ENCODE data around the gene HTR3D.
"Not testable (repeated sequence)": the region's sequence is repeated elsewhere in the genome, so short reads cannot be mapped to it uniquely, and the experiment has no call there.

Gene HTR3D, protein sequence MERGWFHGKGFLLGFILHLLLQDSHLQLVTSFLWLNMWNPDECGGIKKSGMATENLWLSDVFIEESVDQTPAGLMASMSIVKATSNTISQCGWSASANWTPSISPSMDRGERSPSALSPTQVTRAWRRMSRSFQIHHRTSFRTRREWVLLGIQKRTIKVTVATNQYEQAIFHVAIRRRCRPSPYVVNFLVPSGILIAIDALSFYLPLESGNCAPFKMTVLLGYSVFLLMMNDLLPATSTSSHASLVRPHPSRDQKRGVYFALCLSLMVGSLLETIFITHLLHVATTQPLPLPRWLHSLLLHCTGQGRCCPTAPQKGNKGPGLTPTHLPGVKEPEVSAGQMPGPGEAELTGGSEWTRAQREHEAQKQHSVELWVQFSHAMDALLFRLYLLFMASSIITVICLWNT

GRCh38 chr3:184031187-184031792 lies at the start of gene HTR3D:
TSS of gene HTR3D (plus strand) at chr3:184031742. CDS start at chr3:184031742, 0 bp downstream.
- no peak for DNase-seq (ENCODE audit: low read depth)

- DNase-seq (ENCODE audit: low read depth): no peak
These were observed 49.4 kb upstream of the HTR3D start for GRCh38 chr3:183981990-183982644.

GRCh38 chr3:183984127-183984740 lies 47.3 kb upstream of the HTR3D start:
- DNase-seq (ENCODE audit: low read depth): no peak

DNA sequence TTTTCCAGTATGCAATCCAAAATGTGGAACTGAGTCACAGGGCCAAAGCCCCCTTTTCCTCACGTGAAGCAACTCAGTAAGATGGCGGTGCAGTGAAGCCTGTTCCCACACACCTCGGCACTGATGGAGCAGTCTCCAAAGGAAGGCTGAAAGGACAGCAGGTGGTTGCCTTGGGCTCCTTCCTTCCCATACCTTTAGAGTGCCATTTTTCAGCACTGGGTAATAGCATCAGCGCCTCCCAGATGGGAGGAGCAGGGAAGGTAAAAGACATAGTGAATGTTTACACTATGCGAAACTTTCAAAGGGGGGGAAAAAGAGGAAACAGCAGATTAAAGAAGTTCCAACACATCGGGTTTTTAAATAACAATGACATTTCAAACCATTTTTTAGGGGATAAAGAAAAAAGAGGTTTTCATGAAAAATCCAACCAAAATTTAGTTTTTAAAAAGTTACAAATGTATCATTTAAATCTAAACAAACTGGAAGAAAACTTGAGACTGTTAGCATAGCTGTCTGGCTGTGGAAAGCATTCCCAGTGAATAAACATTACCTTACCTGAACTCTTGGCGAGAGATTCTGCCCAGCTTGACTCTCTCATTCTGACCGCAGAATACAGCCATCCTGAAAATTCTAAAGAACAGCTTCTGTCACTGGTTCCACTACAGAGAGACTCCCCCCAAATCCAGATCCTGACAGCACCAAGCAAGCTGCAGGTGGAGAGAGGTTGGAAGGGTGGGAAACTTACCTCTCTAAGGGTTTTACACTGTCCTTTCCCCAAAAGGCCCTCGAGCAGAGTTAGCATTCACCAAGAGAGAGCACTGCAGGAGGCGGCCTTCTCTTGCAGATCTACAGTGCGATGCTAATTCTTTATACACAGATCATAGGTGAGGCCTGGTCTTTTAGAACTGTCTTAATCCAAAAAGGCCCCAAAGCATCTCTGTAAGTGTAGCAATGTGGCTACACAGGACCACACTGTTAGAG lies 46.5 kb upstream of the HTR3D start:
- DNase-seq (ENCODE audit: low read depth): no peak

- DNase-seq (ENCODE audit: low read depth): no peak
These were observed 44.4 kb upstream of the HTR3D start for GRCh38 chr3:183987000-183987600.

DNA sequence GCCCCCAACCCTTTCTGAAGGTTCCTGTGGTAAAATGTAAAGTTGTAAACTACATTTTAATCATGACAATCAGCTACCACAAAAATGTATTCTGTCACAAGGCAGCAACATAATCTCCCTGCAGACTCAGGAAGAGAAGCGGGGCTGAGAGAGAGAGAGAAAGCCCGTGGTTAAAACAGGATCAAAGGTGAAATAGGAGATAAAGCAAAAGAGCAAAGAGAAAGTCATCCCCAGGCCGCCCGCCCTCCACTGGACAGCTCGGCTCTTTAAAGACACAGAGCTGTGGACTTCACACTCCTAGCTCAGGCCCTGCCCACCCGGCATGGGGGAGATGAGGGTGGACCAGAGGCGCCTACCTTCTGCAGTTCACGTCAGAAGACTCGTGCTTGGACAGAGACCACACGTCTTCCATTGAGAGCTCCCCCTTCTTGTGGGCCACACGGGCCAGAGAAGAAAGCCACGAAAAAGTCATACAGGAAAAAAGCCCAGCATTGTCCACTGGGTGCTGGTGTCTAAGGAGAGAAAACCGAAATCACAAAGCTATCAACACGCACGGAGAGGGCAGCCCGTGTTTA lies 43.2 kb upstream of the HTR3D start:
- DNase-seq (ENCODE audit: low read depth): no peak

- no peak for DNase-seq (ENCODE audit: low read depth)
These were observed 40.1 kb upstream of the HTR3D start for GRCh38 chr3:183991403-183991802.

DNA sequence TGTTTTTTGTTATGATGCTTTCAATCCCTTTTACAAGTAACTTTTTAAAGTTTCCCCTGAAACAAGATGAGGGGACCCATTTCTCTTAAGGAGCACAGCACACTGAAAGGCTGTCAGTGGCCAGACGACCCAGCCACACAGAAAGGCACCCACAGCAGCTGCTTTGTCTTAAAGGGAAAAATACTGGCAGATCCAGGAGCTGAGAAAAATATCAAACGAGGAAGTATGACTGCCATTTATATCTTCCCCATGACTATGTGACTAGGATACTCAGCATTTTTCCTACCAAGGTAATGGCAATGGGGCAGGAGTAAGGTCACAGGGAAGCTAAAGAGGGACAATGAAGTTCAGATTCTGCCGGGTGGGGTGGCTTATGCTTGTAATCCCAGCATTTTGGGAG lies 29.8 kb upstream of the HTR3D start:
- no peak for DNase-seq (ENCODE audit: low read depth)

DNA sequence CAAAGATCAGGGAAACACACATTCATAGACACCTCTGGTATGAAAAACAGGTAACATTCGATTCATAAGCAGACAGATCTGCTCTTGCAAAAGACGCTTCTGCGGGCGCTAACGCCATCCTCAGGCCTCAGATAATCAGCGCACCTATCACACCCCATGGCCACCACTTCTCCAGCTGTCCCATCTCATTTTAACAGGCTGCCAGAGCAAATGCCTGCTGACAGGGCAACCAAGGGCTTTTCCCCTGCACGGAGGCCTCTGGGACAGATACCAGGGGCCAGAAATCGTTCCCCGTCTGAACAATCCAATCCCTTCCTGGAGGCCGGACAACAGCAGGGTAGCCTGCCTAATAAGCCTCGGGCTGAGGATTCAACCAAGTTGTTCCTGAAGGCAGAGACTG lies 29.1 kb upstream of the HTR3D start:
- DNase-seq (ENCODE audit: low read depth): no peak

DNA sequence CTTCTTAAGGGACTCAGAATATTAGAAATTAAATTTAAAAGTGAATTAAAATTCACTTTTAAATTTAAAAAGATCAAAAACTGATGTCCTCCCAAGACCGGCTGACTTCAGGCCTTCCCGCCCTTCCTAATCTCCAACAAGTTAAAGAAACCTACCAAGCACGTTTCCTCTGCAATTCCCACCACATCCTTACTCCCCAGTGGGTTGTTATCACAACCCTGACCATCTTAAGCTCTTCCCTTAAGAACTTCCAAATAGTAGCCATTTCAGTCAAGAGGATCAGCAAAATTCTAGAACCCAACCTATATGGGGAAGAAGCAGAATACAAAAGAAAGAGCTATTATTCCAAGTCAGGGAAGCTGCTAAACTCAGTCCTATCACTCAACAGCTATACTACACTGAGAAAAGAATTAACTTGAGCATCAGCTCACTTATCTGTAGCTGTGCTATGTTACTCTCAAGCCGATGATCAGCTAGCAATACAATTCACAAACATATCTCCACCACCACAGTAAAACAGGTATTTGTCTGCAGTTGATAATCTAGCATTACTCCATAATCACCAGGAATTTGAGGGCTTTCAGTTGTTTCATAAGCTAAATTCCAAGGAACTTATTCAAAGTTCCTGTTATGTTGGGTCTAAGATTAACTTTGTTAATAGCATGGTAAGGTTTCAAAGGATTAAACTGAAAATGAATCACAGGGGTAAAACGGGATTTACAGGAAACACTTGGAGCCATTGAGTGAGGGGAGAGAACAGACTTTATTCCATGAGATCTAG lies 28.2 kb upstream of the HTR3D start:
- no peak for DNase-seq (ENCODE audit: low read depth)

GRCh38 chr3:184004476-184004875 lies 27.1 kb upstream of the HTR3D start:
- no peak for DNase-seq (ENCODE audit: low read depth)

- DNase-seq (ENCODE audit: low read depth): no peak
These were observed 25.5 kb upstream of the HTR3D start for GRCh38 chr3:184005941-184006507.

DNA sequence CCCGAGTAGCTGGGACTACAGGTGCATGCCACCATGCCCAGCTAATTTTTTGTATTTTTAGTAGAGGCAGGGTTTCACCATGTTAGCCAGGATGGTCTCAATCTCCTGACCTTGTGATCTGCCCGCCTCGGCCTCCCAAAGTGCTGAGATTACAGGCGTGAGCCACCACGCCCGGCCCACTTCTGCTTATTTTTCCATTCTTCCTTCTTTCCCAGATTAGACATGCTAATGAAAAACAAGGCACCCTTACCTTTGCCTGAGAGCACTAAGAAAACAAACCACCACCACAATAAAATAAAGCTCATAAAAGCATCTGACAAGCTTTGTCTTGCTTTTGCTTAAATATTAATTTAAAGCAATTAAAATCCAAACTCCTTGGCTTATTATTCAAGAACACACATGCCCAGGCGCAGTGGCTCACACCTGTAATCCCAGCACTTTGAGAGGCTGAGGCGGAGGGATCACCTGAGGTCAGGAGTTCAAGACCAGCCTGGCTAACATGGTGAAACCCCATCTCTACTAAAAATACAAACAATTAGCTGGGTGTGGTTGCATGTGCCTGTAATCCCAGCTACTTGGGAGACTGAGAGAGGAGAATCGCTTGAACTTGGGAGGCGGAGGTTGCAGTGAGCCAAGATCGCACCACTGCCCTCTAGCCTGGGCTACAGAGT lies 24.3 kb upstream of the HTR3D start:
- not testable (repeated sequence) for DNase-seq (ENCODE audit: low read depth)

- no peak for DNase-seq (ENCODE audit: low read depth)
These were observed 23.4 kb upstream of the HTR3D start for GRCh38 chr3:184008161-184008560.

GRCh38 chr3:184011230-184011876 lies 20.2 kb upstream of the HTR3D start:
- no peak for DNase-seq (ENCODE audit: low read depth)

- no peak for DNase-seq (ENCODE audit: low read depth)
These were observed 19.3 kb upstream of the HTR3D start for GRCh38 chr3:184011937-184012889.

DNA sequence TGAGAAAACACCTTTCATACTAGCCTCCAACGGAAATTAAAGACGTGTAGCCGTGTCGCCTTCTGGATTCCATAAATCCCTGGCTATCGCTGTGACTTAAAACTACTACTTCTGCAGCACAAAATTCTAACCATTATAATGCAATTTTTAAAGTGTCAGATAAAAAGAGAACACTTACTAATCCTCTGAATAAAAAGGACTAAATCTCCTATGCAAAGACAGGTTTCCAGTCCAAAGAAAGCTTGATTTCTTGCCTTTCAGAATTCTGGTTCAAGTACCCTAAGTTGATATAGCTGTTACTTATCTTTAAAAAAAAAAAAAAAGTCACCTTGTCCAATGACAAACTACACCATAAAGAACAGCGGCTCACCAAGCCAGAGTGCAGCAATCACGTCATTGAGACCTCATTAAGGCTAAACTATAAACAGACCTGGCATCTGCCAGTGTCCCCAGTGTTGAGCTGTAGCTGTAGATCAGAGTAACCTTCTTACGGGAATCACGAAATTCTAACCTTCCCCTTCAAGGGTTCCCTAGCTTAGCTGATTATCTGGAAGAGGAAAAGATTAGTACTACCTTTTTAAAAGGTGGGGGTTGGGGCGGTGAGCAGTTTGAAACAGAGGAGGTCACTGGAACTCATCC lies 16.0 kb upstream of the HTR3D start:
- DNase-seq (ENCODE audit: low read depth): no peak
